ENCODE results near the gene SPEF2. TPM values are rescaled to one million over a fixed set of nuclear protein-coding genes. Genes with fewer than 3 reads are reported as not detected.
A peak's percentile ranks its signal among the peaks of the same experiment; 100 is the strongest.

Gene SPEF2
- total RNA-seq, 3 donors from 2014 or later, result 3.7 to 6.9 (median 4.2) TPM

- Histone ChIP-seq H3K36me3 (ENCODE audit: low read depth) (no peaks in the 10 kb centered on the region), H3K4me3 (no peak overlapping the region), H3K4me1 (ENCODE audit: low read depth) (no peaks in the 10 kb centered on the region), H3K9me3 (no peaks in the 10 kb centered on the region)
- intact Hi-C loops (cut with DNase I, micrococcal nuclease), result no loop called here
- ATAC-seq (no peak), DNase-seq (no peak)
- TF ChIP-seq, protein P1, sequence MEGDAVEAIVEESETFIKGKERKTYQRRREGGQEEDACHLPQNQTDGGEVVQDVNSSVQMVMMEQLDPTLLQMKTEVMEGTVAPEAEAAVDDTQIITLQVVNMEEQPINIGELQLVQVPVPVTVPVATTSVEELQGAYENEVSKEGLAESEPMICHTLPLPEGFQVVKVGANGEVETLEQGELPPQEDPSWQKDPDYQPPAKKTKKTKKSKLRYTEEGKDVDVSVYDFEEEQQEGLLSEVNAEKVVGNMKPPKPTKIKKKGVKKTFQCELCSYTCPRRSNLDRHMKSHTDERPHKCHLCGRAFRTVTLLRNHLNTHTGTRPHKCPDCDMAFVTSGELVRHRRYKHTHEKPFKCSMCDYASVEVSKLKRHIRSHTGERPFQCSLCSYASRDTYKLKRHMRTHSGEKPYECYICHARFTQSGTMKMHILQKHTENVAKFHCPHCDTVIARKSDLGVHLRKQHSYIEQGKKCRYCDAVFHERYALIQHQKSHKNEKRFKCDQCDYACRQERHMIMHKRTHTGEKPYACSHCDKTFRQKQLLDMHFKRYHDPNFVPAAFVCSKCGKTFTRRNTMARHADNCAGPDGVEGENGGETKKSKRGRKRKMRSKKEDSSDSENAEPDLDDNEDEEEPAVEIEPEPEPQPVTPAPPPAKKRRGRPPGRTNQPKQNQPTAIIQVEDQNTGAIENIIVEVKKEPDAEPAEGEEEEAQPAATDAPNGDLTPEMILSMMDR (IDR thresholded peaks at IDR 0.05), result no peak
Measured at GRCh38 chr5:35828082-35828598, 210.5 kb downstream of the SPEF2 start.

GRCh38 chr5:35830587-35830986 lies 212.9 kb downstream of the SPEF2 start:
- intact Hi-C loops (cut with DNase I, micrococcal nuclease), result no loop called here
- H3K36me3 ChIP-seq (ENCODE audit: low read depth), result no peaks in the 10 kb centered on the region
- H3K9me3 ChIP-seq, result no peaks in the 10 kb centered on the region
- TF ChIP-seq, protein P1 (IDR thresholded peaks at IDR 0.05), result no peak
- H3K4me3 ChIP-seq, result no peak overlapping the region
- ATAC-seq (peak; percentile 53), DNase-seq (no peak)
- no peaks in the 10 kb centered on the region for H3K4me1 ChIP-seq (ENCODE audit: low read depth)

DNA sequence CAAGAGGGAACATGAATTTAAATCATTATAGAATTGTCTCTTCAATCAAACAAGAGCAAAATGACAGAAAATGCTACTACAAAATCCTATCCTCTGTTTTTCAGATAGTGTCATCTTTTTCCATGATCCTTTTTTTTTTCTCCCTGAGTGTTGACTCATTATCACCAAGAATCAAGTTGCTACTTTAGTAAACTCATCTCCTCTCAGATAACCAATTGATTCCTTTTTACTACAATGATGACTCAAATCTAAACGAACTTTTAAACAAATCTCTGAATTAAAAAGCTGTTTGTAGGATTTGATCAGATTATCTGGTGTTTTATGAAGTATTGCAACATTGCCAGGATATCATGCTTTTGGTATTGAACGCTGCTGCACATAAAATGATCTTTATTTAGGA lies 215.1 kb downstream of the SPEF2 start:
- H3K36me3 ChIP-seq (ENCODE audit: low read depth), result no peaks in the 10 kb centered on the region
- H3K4me3 ChIP-seq, result no peak overlapping the region
- no peak for ATAC-seq
- no peaks in the 10 kb centered on the region for H3K4me1 ChIP-seq (ENCODE audit: low read depth)
- intact Hi-C loops (cut with DNase I, micrococcal nuclease), result no loop called here
- H3K9me3 ChIP-seq, result no peaks in the 10 kb centered on the region
- TF ChIP-seq, protein P1 (IDR thresholded peaks at IDR 0.05), result no peak
- no peak for DNase-seq

DNA sequence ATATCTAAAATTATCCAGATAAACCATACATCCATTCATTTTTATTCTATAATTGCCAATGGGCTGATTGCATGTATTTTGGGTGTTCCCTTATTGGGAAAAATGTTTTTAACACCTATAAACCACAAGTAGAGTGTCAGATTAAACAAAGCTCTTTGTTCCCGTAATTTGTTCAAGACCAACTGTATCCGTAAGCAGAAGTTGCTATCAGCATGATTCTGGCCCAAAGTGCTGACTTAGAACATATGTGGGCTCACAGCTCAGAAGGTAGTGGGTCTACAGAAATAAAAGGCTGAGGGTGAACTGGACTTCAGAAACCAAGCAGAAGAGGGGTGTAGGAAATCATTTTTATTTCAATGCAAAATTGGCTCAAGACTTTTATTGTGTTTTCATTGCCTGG lies 215.6 kb downstream of the SPEF2 start:
- H3K4me3 ChIP-seq, result no peak overlapping the region
- TF ChIP-seq, protein P1 (IDR thresholded peaks at IDR 0.05), result no peak
- no peak for DNase-seq
- no peaks in the 10 kb centered on the region for H3K4me1 ChIP-seq (ENCODE audit: low read depth)
- intact Hi-C loops (cut with DNase I, micrococcal nuclease), result no loop called here
- no peak for ATAC-seq
- H3K36me3 ChIP-seq (ENCODE audit: low read depth), result no peaks in the 10 kb centered on the region
- no peaks in the 10 kb centered on the region for H3K9me3 ChIP-seq

GRCh38 chr5:35835796-35836742 lies 218.4 kb downstream of the SPEF2 start:
- TF ChIP-seq, protein P1 (IDR thresholded peaks at IDR 0.05), result no peak
- H3K4me3 ChIP-seq, result no peak overlapping the region
- DNase-seq (no peak), ATAC-seq (no peak)
- no peaks in the 10 kb centered on the region for H3K4me1 ChIP-seq (ENCODE audit: low read depth)
- no peaks in the 10 kb centered on the region for H3K36me3 ChIP-seq (ENCODE audit: low read depth)
- intact Hi-C loops (cut with DNase I, micrococcal nuclease), result no loop called here
- no peaks in the 10 kb centered on the region for H3K9me3 ChIP-seq
